Measurements from ENCODE around the gene CAST. TPM values are rescaled to one million over a fixed set of nuclear protein-coding genes. Genes with fewer than 3 reads are reported as not detected.
A peak's percentile ranks its signal among the peaks of the same experiment; 100 is the strongest.

The CAST gene
- total RNA-seq, 1 donor from 2014 or later, result 84.4 TPM

DNA sequence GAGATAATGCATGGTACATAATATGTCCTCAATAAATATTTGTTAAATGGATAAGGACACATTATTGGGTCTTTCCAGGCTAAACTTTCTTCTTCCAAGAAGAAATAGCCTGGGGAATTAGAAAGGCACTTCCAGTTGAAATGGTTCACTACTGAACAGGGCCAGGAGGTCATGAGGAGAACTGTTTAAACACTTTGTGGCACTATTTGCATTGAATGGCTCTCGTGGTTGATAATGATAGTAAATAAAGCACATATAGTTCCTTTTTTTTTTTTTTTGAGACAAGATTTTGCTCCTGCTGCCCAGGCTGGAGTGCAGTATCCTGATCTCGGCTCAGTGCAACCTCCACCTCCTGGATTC is 19.9 kb upstream of the CAST start:
- ATAC-seq, result no peak
- no peak for DNase-seq (ENCODE audit: low spot score)

DNA sequence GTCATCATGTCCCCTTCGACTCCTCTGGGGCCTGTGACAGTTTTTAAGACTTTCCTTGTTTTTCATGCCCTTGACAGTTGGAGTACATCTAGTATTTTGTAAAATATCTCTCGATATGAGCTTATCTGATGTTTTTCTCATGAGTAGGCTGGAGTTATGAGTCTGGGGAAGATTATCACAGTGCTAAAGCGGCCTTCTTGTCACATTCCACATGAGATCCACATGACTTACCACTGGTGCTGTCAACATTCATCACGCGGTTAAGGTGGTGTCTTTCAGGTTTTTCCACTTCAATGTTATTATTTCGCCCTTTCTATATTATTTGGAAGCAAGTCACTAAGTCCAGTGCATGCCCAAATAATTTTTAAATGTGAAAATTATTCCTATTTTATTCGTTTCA is 17.1 kb upstream of the CAST start:
- no peak for DNase-seq (ENCODE audit: low spot score)
- ATAC-seq, result no peak

DNA sequence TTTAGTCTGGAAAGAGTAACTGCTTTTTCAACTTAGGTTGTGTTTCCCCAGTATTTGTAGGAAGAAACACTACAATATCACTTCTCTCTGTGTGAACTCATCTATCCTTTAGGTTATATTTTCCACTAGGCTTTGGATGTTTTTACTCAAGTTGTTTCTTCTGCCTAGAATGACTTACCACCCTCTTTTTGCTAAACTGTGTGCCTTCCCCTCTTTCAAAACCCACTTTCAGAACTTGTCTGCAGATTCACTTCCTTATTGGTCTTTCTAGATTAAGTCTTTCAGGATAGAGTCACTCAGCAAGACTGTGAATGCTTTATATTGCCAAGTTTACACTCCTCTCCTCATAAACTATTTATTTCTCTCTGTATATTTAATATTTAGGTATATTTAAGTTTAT is 14.2 kb upstream of the CAST start:
- ATAC-seq (no peak), DNase-seq (ENCODE audit: low spot score) (no peak)

DNA sequence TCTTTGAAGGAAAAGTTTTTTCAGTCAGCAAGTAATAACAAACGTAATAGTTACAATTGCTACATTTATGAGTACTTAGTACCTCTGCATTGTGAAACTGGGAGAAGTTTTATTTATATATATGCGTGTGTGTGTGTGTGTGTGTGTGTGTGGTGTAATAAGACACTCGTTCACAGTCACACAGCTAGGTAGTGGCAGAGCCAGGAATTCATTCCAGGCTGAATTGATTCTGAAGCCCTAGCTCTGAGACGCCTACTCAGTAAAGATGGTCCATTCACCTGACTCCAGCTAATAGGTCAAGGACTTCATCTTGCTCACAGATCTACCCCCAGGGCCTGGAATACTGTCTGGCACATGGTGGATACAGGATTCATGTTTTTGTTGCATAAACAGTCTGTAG is 13.6 kb upstream of the CAST start:
- DNase-seq (ENCODE audit: low spot score) (no peak), ATAC-seq (peak; percentile 89)

DNA sequence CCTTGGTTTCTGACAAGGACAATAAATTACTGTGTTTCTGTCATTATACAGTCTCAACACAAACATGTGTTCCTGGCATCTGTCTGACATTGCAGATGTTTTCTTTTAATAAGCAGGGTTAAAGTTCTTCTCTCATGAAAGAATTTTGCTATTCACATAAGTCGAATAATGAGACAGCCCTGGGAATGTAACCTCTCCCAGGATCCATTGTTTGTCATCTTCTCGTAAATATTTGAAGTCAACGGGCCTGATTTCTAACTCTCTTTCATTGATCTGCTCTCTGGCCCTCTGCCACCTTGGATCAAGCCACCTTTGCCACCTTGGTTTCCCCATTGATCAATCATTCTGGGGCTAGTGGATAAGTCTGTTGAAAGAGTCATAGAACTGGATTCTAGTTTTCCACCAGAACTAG is 12.9 kb upstream of the CAST start:
- DNase-seq (ENCODE audit: low spot score) (peak; percentile 84), ATAC-seq (peak; percentile 74)

DNA sequence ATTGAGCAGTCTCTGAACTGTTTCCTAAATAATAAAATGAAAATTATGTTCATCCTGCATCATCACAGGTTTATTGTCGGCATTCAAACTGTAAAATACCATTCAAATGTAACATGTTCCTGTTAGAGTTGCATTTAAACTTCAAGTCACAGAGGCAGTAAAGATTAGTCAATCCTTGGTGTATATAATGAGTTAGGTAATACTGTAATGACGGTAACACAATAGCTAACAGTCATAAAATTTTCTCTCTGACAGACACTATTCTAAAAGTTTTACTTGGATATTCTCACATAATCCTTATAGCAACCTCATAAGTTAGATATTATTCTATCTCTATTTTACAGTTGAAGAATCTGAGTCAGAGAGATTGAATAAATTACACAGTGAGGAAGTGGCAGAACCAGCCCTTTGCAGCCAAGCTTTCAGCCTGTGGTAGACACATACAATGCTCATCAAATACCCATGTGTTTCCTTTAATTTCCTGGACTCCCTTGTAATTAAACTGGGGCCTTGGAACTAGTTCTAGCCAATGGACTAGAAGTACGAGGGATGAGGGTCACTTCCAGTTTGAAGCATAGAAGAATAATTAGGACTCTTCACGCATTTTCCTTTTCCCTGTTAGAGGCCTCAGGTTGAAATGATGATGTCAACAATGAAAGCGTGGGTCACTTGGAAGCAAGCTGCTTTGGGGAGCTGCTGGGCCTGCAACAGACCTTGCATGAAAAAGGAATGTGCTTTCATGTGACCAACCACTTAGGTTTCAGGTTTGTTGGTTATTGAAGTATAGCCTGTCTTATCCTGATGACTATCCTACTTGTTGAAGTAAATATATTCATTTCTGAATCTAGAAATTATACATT is 12.3 kb upstream of the CAST start:
- DNase-seq (ENCODE audit: low spot score) (no peak), ATAC-seq (no peak)

DNA sequence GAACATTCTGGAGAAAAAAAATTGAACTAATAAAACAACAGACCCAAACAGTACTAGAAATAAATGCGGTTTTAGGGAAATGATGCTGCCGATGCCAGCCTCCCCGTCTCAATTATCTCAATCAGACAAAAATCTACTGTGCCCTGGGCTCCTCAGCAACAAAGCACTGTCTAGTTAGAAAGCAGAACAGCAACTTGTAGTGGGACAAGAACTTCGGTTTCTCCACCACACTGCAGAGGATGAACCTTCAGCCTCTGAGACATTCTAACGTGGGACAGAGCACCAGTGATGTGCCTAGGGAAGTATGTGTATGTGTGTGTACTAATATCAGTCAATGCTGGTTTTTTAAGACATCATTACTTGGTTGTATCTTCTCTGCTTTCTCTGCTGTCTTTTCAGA is 11.1 kb upstream of the CAST start:
- DNase-seq (ENCODE audit: low spot score), result no peak
- no peak for ATAC-seq

DNA sequence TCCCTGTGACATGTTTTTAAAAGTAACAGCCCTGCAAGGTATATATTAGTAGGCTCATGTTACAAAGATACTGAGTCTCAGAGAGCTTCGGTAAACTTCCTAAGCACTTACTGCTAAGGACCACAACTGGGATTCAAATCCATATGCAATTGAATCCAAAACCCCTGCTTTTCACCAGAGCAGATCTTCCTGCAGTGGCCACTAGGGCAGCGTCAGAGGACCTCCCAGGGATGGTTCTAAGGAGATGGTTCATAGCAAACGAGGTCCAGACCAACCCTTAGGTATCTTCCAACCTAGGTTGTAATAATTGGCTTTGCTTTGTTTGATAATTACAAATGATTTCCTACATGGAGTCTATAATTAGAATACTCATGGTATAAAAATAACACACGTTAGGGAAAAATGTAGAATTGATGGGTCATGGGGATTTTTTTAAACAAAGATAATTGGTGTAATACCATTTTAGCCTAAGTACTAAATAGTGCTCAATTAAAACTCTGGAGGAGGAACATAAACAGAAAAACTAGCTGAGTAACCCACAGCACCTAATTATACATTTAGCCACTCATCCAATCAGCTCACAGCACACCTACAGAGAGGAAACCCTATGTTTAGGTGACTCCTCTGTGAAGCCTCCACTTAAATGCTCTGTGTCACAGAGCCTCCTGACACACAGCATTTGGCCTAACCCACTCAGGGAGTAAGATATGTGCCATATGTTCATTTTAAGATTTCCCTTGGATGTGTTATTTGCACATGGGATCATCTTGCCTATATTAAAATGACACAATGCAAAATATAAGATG is 10.0 kb upstream of the CAST start:
- DNase-seq (ENCODE audit: low spot score) (no peak), ATAC-seq (peak; percentile 60)

DNA sequence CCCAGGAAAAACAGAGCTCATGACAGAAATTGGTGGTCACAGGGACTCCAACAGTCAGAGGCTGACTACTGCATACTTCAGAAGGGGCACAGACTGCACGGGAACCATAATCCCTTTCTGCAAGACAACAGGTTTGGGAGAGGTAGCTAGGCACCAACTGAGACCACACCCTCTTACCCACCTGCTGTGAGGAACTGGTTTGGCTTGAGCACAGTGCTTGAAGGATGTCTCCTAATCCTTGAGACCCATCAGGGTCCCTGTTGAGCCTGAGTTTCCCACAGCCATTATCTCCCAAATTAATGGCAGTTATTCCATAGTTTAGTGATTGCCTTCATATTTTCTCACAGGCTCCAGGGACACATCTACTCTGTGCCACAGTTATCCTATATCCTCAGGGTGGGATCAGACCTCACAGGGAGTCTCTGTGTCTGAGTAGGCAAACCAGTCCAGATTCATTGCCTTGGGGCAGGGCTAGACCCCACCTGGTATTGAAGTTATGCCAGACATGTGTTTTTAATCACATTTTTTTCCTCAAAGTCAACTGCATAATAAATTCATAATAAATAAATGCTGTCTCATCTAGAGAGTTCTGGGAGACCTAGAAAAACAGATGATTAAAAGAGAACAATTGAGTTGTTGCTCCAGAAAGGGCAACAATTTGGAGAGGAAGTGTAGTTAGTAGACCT is 9.3 kb upstream of the CAST start:
- DNase-seq (ENCODE audit: low spot score), result no peak
- no peak for ATAC-seq

DNA sequence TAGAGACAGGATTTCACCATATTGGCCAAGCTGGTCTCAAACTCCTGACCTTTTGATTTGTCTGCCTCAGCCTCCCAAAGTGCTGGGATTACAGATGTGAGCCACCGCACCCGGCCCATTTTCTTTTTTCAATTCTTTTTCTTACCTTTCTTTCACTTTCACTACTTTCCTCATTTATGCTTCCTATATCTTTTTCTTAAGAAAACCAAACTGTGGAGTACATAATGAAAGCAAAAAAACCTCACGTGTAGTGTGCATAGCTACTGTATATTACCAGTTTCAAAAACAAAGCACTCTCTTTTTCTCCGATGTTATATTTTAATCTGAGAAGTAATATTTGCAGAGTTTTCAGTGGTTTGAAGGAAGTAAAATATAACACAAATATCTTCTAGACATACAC is 8.0 kb upstream of the CAST start:
- DNase-seq (ENCODE audit: low spot score), result no peak
- ATAC-seq, result no peak

DNA sequence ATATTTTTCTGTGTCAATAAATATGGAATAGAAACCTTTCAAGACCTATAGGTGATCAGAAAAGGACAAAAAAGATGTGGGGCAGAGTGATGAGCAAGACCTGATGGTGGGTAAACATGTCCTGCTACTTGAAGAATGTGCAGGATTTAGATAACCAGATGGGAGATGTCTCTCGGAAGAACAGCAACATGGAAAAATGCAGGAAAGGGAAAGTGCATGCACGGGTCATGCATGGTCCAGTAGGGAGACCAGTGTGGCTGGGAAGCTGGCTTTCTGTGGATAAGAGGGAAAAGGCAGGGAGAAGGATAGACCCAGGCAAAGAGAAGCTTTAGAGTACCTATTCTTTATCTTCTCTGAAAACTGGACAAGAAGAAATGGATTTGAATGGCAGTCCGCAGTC is 7.1 kb upstream of the CAST start:
- DNase-seq (ENCODE audit: low spot score) (no peak), ATAC-seq (no peak)

DNA sequence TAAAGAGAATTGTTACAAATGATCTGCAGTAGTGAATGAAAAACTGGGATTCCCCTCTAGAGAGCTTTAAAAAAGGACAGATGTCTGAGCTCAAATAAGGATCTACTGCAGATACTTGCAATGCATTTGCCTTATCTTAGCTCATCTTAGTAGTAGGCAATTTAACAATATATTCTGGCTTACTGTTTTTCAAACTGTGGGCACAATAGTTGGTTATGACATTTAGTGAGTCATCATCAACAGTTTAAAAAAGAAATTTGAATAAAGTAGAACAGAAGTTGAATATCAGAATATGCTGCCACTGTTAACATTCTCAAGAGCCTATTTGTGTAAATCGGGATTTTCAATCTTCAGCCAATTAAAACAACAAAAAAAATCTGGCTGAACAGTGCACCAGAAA is 6.7 kb upstream of the CAST start:
- DNase-seq (ENCODE audit: low spot score) (no peak), ATAC-seq (no peak)

DNA sequence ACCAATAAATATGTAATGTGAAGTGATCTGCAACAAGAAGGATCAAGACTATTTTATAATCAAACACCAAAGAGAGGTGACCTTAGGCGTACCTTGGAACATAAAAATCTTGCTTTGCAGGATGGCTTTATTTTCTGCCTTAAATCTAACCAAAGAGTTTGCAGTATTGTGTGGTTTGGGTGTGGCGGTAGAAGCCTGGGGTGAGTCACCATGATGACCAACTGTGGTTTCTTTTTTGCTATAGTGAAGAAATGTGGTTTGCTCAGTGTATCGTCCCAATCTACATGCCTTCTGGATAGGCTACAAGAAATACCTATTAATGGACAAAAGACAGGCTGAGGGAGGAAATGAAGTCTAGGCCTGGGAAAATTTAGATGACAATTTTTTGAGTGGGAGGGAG is 5.1 kb upstream of the CAST start:
- no peak for ATAC-seq
- DNase-seq (ENCODE audit: low spot score), result no peak

DNA sequence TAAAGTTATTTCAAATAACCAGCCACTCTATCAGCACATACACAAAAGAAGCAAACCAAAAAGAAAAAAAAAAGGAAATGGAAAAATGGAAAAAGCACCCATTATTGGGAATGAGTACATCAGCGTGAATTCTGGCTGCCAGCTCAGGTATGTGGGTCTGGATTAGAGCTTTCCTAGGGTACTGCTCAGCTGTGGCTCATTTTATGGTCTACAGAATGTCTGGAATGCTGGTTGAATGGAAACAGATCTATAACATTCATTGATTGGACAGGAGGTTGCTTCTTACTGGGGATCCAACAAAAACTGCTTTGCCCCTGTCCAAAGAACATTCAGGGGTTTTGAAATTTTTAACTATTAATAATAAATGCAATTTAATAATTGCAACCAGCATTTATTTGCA is 3.9 kb upstream of the CAST start:
- ATAC-seq (no peak), DNase-seq (ENCODE audit: low spot score) (no peak)

DNA sequence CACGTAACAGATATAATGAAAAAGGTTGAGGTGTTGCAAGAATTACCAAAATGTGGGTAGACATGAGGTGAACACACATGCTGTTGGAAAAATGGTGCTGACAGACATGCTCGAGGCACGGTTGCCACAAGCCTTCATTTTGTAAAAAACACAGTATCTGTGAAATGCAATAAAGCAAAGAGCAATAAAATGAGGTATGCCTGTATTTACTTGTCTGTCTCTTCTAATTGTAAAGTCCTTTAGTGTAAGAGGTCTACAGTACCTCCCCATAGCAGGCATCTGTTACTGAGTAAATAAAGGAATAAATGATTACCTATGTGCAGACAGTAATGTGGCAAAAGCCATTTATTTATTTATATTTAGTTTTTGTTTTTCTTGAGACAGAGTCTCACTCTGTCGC is 3.0 kb upstream of the CAST start:
- DNase-seq (ENCODE audit: low spot score) (no peak), ATAC-seq (no peak)

DNA sequence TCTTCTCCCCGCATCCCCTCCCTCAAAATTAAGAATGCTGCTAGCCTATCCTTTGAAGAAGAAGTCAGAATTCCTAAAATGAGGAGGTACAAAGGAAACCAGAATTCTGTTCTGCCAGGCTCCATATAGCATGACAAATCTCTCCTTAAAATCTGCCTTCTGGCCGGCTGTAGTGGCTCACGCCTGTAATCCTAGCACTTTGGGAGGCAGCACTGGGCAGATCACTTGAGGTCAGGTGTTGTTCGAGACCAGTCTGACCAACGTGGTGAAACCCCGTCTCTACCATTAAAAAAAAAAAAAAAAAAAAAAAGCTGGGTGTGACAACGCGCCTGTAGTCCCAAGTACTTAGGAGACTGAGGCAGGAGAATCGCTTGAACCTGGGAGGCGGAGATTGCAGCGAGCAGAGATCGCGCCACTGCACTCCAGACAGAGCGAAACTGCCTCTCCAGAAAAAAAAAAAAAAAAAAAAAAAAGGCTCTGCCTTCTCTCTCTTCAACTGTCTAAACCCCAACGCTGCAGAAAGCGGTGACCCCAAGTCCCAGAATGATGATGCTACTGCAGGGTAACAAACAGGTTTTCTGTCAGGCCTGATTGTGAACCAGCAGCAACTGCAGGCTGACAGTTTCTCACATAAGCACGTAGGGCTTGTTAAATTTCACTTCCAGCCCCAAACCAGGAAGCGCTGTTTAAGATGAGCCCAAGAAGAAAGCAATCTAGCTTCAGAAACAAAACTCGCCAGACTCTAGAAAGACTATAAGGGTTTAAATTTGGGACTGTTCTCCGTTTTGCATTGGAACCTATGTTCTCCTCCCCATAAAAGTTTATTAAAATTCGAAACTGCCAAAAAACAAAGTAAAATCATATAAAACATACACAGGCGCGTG is 963 bp upstream of the CAST start:
- DNase-seq (ENCODE audit: low spot score) (no peak), ATAC-seq (no peak)

DNA sequence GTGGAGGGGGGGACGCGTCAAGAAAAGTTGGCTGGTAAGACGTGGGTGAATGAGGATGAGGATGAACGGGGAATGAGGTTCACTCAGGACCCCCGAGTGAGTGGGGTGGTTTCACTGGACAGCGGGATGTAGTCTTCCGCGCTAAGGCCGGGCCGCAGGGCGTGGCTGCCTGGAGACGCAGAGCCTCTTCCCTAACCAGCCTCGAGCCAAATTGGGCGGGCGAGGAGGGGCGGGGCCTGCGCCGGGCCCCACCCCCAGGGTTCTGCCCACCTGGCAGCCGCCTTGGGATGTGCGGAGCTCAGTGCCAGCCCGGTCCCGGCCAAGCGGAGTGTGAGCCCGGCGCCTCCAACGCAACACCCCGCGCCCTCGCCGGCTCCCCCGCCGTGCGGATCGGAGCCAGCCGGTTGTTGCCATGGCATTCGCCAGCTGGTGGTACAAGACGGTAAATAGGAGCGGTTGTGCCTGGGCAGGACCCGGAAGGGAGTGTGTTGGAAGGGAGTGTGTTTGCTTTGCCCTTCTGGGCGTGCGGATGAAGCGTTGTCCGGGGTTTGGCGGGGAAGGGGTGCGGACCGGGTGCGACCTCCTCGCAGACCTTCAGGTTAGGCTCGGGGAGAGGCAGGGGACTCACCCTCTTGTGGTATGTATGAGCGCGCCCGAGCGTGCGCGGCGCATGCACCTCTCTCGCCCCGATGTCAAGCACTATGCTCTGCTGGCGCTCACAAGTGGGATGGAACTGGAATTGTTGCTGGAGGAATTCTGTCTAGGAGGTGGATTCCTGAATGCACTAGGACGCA is 746 bp downstream of the CAST start:
- DNase-seq (ENCODE audit: low spot score) (peak; percentile 97), ATAC-seq (peak; percentile 87)

DNA sequence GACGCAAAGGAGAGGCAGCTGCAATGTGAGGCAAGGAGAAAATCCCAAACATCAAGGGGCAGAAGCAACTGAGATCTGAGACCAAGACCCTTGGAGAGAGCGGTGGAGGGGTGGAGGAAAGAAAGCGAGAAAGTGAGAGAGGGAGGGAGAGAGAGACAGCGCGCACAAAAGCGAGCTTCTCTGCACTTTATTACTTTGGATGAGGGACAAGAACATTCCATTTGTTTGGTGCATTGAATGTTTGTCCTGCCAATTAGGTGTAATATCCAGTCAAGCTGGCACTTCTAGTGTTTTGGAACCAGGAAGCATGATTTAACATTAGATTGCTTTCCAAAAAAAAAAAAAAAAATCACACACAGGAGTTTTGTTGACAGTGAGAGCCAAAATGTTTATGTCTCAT is 1.4 kb downstream of the CAST start:
- ATAC-seq (peak; percentile 23), DNase-seq (ENCODE audit: low spot score) (no peak)

DNA sequence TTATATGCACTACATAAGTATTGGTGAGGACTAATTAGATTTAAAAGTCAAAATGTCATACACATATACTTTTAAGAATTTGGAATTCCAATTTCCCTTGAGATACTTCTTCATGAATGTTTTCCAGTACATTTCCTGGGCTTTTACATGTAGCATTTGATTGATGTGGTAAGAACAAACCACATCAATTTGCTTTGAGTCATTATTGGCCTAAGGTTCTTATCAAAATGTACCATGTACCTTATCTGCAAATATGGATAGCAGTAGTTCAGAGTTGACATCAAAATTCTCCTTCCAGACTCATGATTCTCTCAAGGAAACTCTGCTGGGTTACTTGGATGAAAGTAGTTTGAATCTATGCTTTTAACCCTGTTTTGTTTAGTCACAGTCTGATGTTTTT is 2.5 kb downstream of the CAST start:
- ATAC-seq (no peak), DNase-seq (ENCODE audit: low spot score) (no peak)

DNA sequence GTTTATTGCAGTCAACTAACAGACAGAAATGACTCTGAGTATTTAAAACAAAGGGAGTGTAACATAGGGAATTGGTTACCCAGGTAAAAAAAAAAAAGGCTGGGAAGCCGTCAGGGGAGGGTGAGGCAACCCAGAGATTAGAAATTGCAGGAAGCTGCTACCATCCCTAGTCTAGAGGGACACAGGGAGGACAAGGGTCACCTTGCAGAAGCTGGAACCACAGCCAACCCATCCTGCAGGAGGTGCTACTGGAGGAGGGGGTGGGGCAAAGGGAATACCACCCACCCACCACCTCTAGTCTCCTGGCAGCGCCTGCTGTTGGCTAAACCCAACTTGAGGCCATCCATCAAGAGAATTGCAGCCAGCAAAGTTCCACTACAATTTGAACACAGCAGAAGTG is 6.5 kb downstream of the CAST start:
- DNase-seq (ENCODE audit: low spot score), result peak; percentile 89

More for the DNA sequence above, 6.5 kb downstream of the CAST start:
- ATAC-seq, result peak; percentile 87
